Measurements from ENCODE around the gene EHMT2.

EHMT2 gene

DNA sequence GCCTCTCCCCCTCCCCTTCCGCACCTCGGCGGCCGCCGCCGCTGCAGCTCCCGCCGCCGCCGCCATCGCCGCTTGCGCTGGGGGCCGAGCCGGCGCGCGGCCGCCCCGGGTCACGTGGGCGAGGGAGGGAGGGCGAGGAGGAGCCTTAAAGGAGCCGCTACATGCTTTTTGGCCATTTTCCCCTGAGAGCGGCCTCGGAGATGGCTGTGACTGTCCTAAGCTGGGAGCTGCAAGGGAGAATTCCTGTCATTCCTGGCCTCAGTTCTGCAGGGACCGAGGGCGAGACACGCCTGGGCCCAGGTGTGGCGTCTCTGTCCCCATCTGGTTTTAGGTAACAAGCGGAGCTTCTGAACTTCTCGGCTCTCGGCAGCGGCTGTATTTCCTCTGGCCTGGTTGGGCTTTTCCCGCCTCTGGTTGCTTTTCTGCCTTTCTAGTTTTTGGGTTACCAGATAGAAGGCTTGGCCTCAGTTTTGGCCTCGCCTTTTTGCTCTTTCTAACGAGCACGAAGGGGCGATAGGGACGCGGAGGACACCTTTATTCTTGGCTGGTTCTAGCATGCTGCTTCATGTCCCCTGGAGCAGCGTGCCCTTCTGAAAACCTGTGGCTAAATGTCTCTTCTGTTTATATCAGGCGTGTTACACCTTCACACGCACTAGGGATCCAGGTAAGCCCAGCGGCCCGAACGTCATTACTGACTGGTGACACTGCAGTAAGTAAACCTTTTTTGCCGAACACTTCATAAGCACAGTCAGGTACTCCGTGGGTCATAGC lies at the start of gene EHMT2:
Gene EHMT2, minus strand, starts transcription at position 87 of the 771 bp plus-strand sequence. Its CDS starts 21 bp downstream, at position 66.
- TF ChIP-seq, protein P1, sequence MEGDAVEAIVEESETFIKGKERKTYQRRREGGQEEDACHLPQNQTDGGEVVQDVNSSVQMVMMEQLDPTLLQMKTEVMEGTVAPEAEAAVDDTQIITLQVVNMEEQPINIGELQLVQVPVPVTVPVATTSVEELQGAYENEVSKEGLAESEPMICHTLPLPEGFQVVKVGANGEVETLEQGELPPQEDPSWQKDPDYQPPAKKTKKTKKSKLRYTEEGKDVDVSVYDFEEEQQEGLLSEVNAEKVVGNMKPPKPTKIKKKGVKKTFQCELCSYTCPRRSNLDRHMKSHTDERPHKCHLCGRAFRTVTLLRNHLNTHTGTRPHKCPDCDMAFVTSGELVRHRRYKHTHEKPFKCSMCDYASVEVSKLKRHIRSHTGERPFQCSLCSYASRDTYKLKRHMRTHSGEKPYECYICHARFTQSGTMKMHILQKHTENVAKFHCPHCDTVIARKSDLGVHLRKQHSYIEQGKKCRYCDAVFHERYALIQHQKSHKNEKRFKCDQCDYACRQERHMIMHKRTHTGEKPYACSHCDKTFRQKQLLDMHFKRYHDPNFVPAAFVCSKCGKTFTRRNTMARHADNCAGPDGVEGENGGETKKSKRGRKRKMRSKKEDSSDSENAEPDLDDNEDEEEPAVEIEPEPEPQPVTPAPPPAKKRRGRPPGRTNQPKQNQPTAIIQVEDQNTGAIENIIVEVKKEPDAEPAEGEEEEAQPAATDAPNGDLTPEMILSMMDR (IDR thresholded peaks at IDR 0.05; ENCODE audit: low read depth, low read length), result no peak
- TF ChIP-seq EZH2phosphoT487 (IDR thresholded peaks at IDR 0.05; ENCODE audit: low read depth), result no peak
- peaks cover 23% of the 10 kb centered on the region for H3K79me2 ChIP-seq (ENCODE audit: low read length)
- H4K20me1 ChIP-seq (ENCODE audit: insufficient read depth, low read length), result peaks cover 3% of the 10 kb centered on the region; the same call in 1 of the 2 replicates
- no peaks in the 10 kb centered on the region for H3K27me3 ChIP-seq (ENCODE audit: low read depth, low read length)
- H3K4me2 ChIP-seq (ENCODE audit: low read length), result peak within 1 kb of the TSS; percentile 95
- peak within 1 kb of the TSS; percentile 99 for H3K4me3 ChIP-seq (ENCODE audit: low read length)
- no peaks in the 10 kb centered on the region for H3K9me3 ChIP-seq (ENCODE audit: insufficient read depth, low read length)
- peak within 1 kb of the TSS; percentile 90 for H3K9ac ChIP-seq (ENCODE audit: low read length)
- peaks cover 26% of the 10 kb centered on the region for H3K4me1 ChIP-seq (ENCODE audit: low read length)
- peak within 1 kb of the TSS; percentile 71 for H3K27ac ChIP-seq (ENCODE audit: low read length)
- peak within 1 kb of the TSS; percentile 47 for H2AFZ ChIP-seq (ENCODE audit: low read depth, low read length)
- H3K36me3 ChIP-seq (replicated peaks; ENCODE audit: low read depth, low read length), result peaks cover 3% of the 10 kb centered on the region

- Histone ChIP-seq H3K9me3 (ENCODE audit: insufficient read depth, low read length) (no peaks in the 10 kb centered on the region), H4K20me1 (ENCODE audit: insufficient read depth, low read length) (no peaks in the 10 kb centered on the region), H3K27ac (ENCODE audit: low read length) (no peak overlapping the region), H3K79me2 (ENCODE audit: low read length) (no peaks in the 10 kb centered on the region), H3K36me3 (replicated peaks; ENCODE audit: low read depth, low read length) (no peaks in the 10 kb centered on the region), H3K4me2 (ENCODE audit: low read length) (no peak overlapping the region), H3K9ac (ENCODE audit: low read length) (no peak overlapping the region), H3K4me3 (ENCODE audit: low read length) (no peak overlapping the region), H3K4me1 (ENCODE audit: low read length) (peaks cover 5% of the 10 kb centered on the region), H3K27me3 (ENCODE audit: low read depth, low read length) (no peaks in the 10 kb centered on the region), H2AFZ (ENCODE audit: low read depth, low read length) (no peak overlapping the region)
- TF ChIP-seq, protein P1 (IDR thresholded peaks at IDR 0.05; ENCODE audit: low read depth, low read length), result no peak
- TF ChIP-seq EZH2phosphoT487 (IDR thresholded peaks at IDR 0.05; ENCODE audit: low read depth), result no peak
Measured at GRCh38 chr6:31947070-31947675, 49.7 kb upstream of the EHMT2 start.

DNA sequence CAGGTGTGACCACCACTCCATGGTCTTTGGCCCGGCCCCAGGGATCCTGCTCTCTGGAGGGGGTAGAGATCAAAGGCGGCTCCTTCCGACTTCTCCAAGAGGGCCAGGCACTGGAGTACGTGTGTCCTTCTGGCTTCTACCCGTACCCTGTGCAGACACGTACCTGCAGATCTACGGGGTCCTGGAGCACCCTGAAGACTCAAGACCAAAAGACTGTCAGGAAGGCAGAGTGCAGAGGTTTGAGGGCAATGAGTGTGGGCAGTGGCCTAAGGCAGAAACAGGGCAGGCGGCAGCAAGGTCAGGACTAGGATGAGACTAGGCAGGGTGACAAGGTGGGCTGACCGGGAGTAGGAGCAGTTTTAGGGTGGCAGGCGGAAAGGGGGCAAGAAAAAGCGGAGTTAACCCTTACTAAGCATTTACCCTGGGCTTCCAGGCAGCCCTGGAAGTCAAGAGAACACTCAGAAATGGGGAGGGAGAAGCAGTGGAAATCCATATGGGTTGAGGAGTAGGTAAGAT lies 48.9 kb upstream of the EHMT2 start:
- TF ChIP-seq, protein P1 (IDR thresholded peaks at IDR 0.05; ENCODE audit: low read depth, low read length), result no peak
- no peak for TF ChIP-seq EZH2phosphoT487 (IDR thresholded peaks at IDR 0.05; ENCODE audit: low read depth)
- H3K4me3 ChIP-seq (ENCODE audit: low read length), result no peak overlapping the region

More for the DNA sequence above, 48.9 kb upstream of the EHMT2 start:
- H3K4me1 ChIP-seq (ENCODE audit: low read length), result peaks cover 5% of the 10 kb centered on the region
- H3K9ac ChIP-seq (ENCODE audit: low read length), result no peak overlapping the region
- no peaks in the 10 kb centered on the region for H3K79me2 ChIP-seq (ENCODE audit: low read length)
- no peaks in the 10 kb centered on the region for H3K27me3 ChIP-seq (ENCODE audit: low read depth, low read length)
- no peaks in the 10 kb centered on the region for H3K9me3 ChIP-seq (ENCODE audit: insufficient read depth, low read length)
- H3K4me2 ChIP-seq (ENCODE audit: low read length), result no peak overlapping the region
- H2AFZ ChIP-seq (ENCODE audit: low read depth, low read length), result no peak overlapping the region
- no peaks in the 10 kb centered on the region for H3K36me3 ChIP-seq (replicated peaks; ENCODE audit: low read depth, low read length)
- H3K27ac ChIP-seq (ENCODE audit: low read length), result no peak overlapping the region
- H4K20me1 ChIP-seq (ENCODE audit: insufficient read depth, low read length), result no peaks in the 10 kb centered on the region

Measured in OCI-LY3 (cell line).